Vagina (tissue), 2 donors: Measurements from ENCODE around the gene DIAPH2. TPM values are rescaled to one million over a fixed set of nuclear protein-coding genes. Genes with fewer than 3 reads are reported as not detected.

Experiments used
- DNase-seq, 2 donors: peaks; one replicate each; pipeline ENCODE4 v3.0.0-alpha.2; 2017; ENCODE audit errors: extremely low spot score in 2 of 2
- H3K27ac ChIP-seq: fragments of 200-600 bp; sonication (generic); one replicate; pipeline ENCODE4 v1.5.1; 2019
- H3K27me3 ChIP-seq: fragments of 200-600 bp; sonication (generic); one replicate; pipeline ENCODE4 v1.5.1; 2019
- H3K36me3 ChIP-seq, 2 donors: fragments of 200-600 bp; sonication (generic); one replicate each; pipeline ENCODE4 v1.5.1; 2017 to 2019
- H3K4me1 ChIP-seq: fragments of 200-600 bp; sonication (generic); one replicate; pipeline ENCODE4 v1.5.1; 2019
- H3K4me3 ChIP-seq, 2 donors: fragments of 200-600 bp; sonication (generic); 1 replicate in 1 of 2; 2 replicates in 1 of 2; pipeline ENCODE4 v1.5.1; 2016 to 2019
- H3K9me3 ChIP-seq: fragments of 200-600 bp; sonication (generic); one replicate; pipeline ENCODE4 v1.5.1; 2019
- POLR2A ChIP-seq, 2 donors: fragments of 450-650 bp; IDR thresholded peaks; one replicate each; pipeline ENCODE4 v1.6.1; 2017; ENCODE audit warnings: antibody characterized with exemption in 2 of 2, mild to moderate bottlenecking in 2 of 2, moderate library complexity in 2 of 2
- POLR2AphosphoS5 ChIP-seq, 2 donors: sonication (generic); formaldehyde crosslinking; IDR thresholded peaks; one replicate each; pipeline ENCODE4 v1.9.0; 2017; ENCODE audit warnings: antibody characterized with exemption in 2 of 2, mild to moderate bottlenecking in 2 of 2, low read depth in 1 of 2; ENCODE audit not compliant: insufficient read depth in 1 of 2
- intact Hi-C: fragments of 100-400 bp; cut with DNase I; formaldehyde crosslinking; loops from one replicate; pipeline ENCODE4 v1.15.1; 2023
- total RNA-seq: library from RNA; depleted of rRNA; stranded (reverse); fragments of >200 nt; gene quantifications from one replicate; pipeline ENCODE4 v1.2.3, GENCODE V29; 2016
- TF ChIP-seq, protein P1 (sequence below), 3 experiments: fragments of 450-650 bp in 2 of 3; fragments of 200-600 bp in 1 of 3; sonication (generic) in 1 of 3; IDR thresholded peaks; one replicate each; pipeline ENCODE4 v1.5.1; 2017 to 2019; ENCODE audit warnings: antibody characterized with exemption in 3 of 3, mild to moderate bottlenecking in 2 of 3, moderate library complexity in 2 of 3

The DIAPH2 gene
- total RNA-seq, 1 donor from 2014 or later = 38.8 TPM

- DNase-seq = no peak
- no peaks in the 10 kb centered on the region for H3K4me1 ChIP-seq
Measured at GRCh38 chrX:97252111-97252510, 567.5 kb downstream of the DIAPH2 start.

GRCh38 chrX:97260679-97261078 lies 576.0 kb downstream of the DIAPH2 start:
- DNase-seq = no peak
- no peaks in the 10 kb centered on the region for H3K4me1 ChIP-seq
- H3K4me3 ChIP-seq = no peak overlapping the region
- intact Hi-C loops = no loop called here
- H3K27ac ChIP-seq = no peak overlapping the region
- no peaks in the 10 kb centered on the region for H3K27me3 ChIP-seq
- H3K9me3 ChIP-seq = no peaks in the 10 kb centered on the region
- TF ChIP-seq POLR2A (IDR thresholded peaks at IDR 0.05) (no peak), POLR2AphosphoS5 (IDR thresholded peaks at IDR 0.05; ENCODE audit: insufficient read depth in 1 of 2, low read depth in 1 of 2) (no peak)
- TF ChIP-seq, protein P1, sequence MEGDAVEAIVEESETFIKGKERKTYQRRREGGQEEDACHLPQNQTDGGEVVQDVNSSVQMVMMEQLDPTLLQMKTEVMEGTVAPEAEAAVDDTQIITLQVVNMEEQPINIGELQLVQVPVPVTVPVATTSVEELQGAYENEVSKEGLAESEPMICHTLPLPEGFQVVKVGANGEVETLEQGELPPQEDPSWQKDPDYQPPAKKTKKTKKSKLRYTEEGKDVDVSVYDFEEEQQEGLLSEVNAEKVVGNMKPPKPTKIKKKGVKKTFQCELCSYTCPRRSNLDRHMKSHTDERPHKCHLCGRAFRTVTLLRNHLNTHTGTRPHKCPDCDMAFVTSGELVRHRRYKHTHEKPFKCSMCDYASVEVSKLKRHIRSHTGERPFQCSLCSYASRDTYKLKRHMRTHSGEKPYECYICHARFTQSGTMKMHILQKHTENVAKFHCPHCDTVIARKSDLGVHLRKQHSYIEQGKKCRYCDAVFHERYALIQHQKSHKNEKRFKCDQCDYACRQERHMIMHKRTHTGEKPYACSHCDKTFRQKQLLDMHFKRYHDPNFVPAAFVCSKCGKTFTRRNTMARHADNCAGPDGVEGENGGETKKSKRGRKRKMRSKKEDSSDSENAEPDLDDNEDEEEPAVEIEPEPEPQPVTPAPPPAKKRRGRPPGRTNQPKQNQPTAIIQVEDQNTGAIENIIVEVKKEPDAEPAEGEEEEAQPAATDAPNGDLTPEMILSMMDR (IDR thresholded peaks at IDR 0.05) = no peak
- no peaks in the 10 kb centered on the region for H3K36me3 ChIP-seq

More at GRCh38 chrX:97252111-97252510, 567.5 kb downstream of the DIAPH2 start:
- Histone ChIP-seq H3K4me3 (no peak overlapping the region), H3K9me3 (no peaks in the 10 kb centered on the region), H3K36me3 (no peaks in the 10 kb centered on the region), H3K27me3 (no peaks in the 10 kb centered on the region), H3K27ac (no peak overlapping the region)
- TF ChIP-seq POLR2AphosphoS5 (IDR thresholded peaks at IDR 0.05; ENCODE audit: insufficient read depth in 1 of 2, low read depth in 1 of 2) = no peak
- no peak for TF ChIP-seq POLR2A (IDR thresholded peaks at IDR 0.05)
- TF ChIP-seq, protein P1 (IDR thresholded peaks at IDR 0.05) = no peak
- intact Hi-C loops = no loop called here

DNA sequence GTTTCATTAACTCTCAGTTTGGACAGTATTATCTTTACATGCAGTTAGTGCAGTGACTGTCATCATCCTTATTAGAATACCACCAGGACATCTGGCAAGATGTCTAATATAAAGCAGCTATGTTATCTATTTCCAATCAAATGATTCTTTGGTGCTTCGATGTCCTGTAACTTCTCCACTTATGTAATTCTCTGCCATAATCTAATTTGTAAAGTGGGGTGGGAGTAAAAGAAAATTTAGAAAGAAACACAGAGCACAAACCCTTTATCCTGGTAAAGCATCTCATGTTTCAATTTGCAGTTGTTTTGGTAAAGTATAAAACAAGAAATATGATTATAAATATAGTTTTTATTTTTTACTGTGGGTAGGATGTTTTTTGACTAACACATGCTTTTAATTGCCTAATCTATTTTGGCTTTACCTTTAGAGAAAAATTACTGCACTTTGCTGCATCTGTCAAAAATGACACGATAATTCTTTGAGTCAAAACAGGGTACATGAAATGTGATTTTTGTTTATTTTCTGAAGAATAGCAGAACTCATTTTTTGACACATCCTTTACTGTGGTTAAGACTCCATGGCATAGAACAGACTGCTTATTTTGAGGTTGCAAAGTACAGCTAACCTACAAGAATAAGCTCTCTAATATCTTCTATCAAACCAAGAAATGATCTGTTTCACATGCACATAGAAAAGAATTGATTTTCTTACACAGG lies 581.9 kb downstream of the DIAPH2 start:
- Histone ChIP-seq H3K27ac (no peak overlapping the region), H3K9me3 (no peaks in the 10 kb centered on the region), H3K4me1 (peaks cover 9% of the 10 kb centered on the region), H3K36me3 (no peaks in the 10 kb centered on the region), H3K27me3 (no peaks in the 10 kb centered on the region), H3K4me3 (no peak overlapping the region)
- no peak for DNase-seq
- intact Hi-C loops = no loop called here
- TF ChIP-seq, protein P1 (IDR thresholded peaks at IDR 0.05) = no peak
- TF ChIP-seq POLR2A (IDR thresholded peaks at IDR 0.05) (no peak), POLR2AphosphoS5 (IDR thresholded peaks at IDR 0.05; ENCODE audit: insufficient read depth in 1 of 2, low read depth in 1 of 2) (no peak)

DNA sequence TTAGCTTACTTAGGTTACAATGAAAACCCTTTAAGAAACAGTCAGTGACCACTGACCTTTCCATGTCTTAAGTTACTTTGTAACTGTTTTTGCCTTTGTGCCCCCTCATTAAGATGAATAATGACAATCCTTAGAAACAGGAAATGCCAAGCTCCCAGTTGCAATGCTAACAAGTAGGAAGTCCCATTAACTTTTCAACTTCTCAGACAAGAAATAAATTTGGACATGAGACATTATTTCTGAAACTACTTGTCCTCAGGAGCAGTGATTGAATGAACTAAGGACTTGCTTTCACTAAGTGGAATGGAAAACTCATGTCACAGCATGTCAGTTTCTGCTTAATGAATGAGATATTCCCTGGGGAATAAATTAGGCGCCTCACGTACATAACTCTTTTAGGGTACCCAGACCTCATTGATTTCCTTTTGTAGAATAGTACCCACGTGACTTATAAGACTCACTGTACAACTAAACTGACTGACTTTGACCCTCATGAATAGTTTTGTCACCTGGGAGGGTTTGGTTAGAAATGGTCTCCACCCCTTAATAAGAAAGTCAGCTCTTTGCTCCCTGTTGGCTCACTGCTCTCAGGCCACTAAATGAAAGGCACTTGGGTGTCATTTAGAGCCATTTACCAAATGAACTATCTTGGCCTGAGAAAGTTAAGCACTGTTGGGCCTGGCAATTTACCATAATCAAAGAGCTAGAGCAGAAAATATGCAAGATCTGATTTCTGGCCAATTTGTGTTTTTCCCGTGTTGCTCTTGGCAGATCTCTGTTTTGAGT lies 582.9 kb downstream of the DIAPH2 start:
- no peak for DNase-seq
- intact Hi-C loops = no loop called here

More for the DNA sequence above, 582.9 kb downstream of the DIAPH2 start:
- Histone ChIP-seq H3K36me3 (no peaks in the 10 kb centered on the region), H3K4me1 (peaks cover 9% of the 10 kb centered on the region), H3K9me3 (no peaks in the 10 kb centered on the region), H3K27me3 (no peaks in the 10 kb centered on the region), H3K27ac (no peak overlapping the region), H3K4me3 (no peak overlapping the region)
- TF ChIP-seq, protein P1 (IDR thresholded peaks at IDR 0.05) = no peak
- TF ChIP-seq POLR2A (IDR thresholded peaks at IDR 0.05) (no peak), POLR2AphosphoS5 (IDR thresholded peaks at IDR 0.05; ENCODE audit: insufficient read depth in 1 of 2, low read depth in 1 of 2) (no peak)
